MM.1S (cell line): Measurements from ENCODE around the gene DENND5A.

Source experiments
- DNase-seq: peaks from one replicate; pipeline ENCODE4 v3.0.0-alpha.2; 2015
- H2AFZ ChIP-seq: fragments of 300-600 bp; sonication (generic); 2 replicates; pipeline ENCODE4 v1.6.0; 2016; ENCODE audit warnings: antibody characterized with exemption, low read length
- H3F3A ChIP-seq: fragments of 300-600 bp; sonication (generic); 2 replicates; pipeline ENCODE4 v1.6.1; 2016; ENCODE audit warnings: mild to moderate bottlenecking, antibody characterized with exemption, low read length, moderate library complexity, mixed read lengths; ENCODE audit not compliant: insufficient read depth
- H3K27ac ChIP-seq: fragments of 300-600 bp; sonication (generic); 2 replicates; pipeline ENCODE4 v1.5.1; 2016; ENCODE audit warnings: mild to moderate bottlenecking, low read length
- H3K27me3 ChIP-seq: fragments of 300-600 bp; sonication (generic); replicated peaks from 2 replicates; pipeline ENCODE4 v1.6.0; 2016; ENCODE audit warnings: low read length; ENCODE audit not compliant: insufficient read depth
- H3K36me3 ChIP-seq: fragments of 300-600 bp; sonication (generic); replicated peaks from 2 replicates; pipeline ENCODE4 v1.6.1; 2016; ENCODE audit warnings: mild to moderate bottlenecking, low read length, mixed read lengths; ENCODE audit not compliant: insufficient read depth
- H3K4me1 ChIP-seq: fragments of 300-600 bp; sonication (generic); 2 replicates; pipeline ENCODE4 v1.6.1; 2016; ENCODE audit warnings: low read length, mixed read lengths
- H3K4me2 ChIP-seq: fragments of 300-600 bp; sonication (generic); 2 replicates; pipeline ENCODE4 v1.6.0; 2016; ENCODE audit warnings: low read depth, low read length
- H3K4me3 ChIP-seq: fragments of 300-600 bp; sonication (generic); 2 replicates; pipeline ENCODE4 v1.5.1; 2016; ENCODE audit warnings: low read length, mixed read lengths
- H3K79me2 ChIP-seq: fragments of 300-600 bp; sonication (generic); 2 replicates; pipeline ENCODE4 v1.6.1; 2016; ENCODE audit warnings: mixed run types, low read length, mixed read lengths
- H3K9ac ChIP-seq: fragments of 300-600 bp; sonication (generic); 2 replicates; pipeline ENCODE4 v1.6.1; 2016; ENCODE audit warnings: low read length, mixed read lengths
- H3K9me2 ChIP-seq: fragments of 300-600 bp; sonication (generic); replicated peaks from 2 replicates; pipeline ENCODE4 v1.6.1; 2016; ENCODE audit warnings: mild to moderate bottlenecking, low read length, mixed read lengths; ENCODE audit not compliant: insufficient read depth
- H3K9me3 ChIP-seq: fragments of 300-600 bp; sonication (generic); replicated peaks from 2 replicates; pipeline ENCODE4 v1.6.1; 2016; ENCODE audit warnings: mild to moderate bottlenecking, low read length, mixed read lengths; ENCODE audit not compliant: insufficient read depth
- H4K20me1 ChIP-seq: fragments of 300-600 bp; sonication (generic); 2 replicates; pipeline ENCODE4 v1.6.1; 2016; ENCODE audit warnings: mild to moderate bottlenecking, low read length, moderate library complexity, mixed read lengths; ENCODE audit not compliant: insufficient read depth
- EZH2 ChIP-seq: fragments of 300-600 bp; sonication (generic); optimal IDR thresholded peaks from 2 replicates; pipeline ENCODE3; 2017; ENCODE audit warnings: low read depth, mild to moderate bottlenecking, antibody characterized with exemption, low read length, mixed read lengths
- EZH2phosphoT487 ChIP-seq: fragments of 300-600 bp; sonication (generic); IDR thresholded peaks from 2 replicates; pipeline ENCODE4 v1.6.1; 2018; ENCODE audit warnings: antibody characterized with exemption, low read length
- TF ChIP-seq, protein P1 (sequence below): fragments of 300-600 bp; sonication (generic); IDR thresholded peaks from 2 replicates; pipeline ENCODE4 v1.5.1; 2016; ENCODE audit warnings: antibody characterized with exemption, low read length, mixed read lengths

Gene DENND5A

DNA sequence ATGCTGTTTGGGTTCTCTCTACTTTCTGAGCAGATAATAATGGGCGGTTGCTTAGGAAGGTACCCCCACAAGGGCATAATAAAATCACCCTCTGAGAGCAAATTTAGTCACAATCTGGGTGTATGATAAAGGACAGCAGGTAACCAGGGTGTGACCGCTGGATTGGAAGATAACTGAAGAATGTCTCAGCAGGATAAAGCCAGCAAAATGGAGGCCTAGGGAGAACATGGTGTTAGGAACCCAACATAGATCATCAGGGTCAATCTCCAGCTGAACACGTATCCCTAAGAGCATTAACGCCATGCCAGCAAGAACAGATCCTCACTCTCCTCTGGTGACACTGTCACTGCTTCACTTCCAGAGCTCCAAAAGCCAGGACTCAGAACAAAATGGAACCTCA is 109.2 kb downstream of the DENND5A start:
- Histone ChIP-seq H3K9ac (no peak overlapping the region), H4K20me1 (no peaks in the 10 kb centered on the region), H3K4me1 (no peaks in the 10 kb centered on the region), H3K27me3 (no peaks in the 10 kb centered on the region), H3K27ac (no peak overlapping the region), H3K4me2 (no peak overlapping the region), H3K36me3 (no peaks in the 10 kb centered on the region), H3K4me3 (no peak overlapping the region), H2AFZ (no peak overlapping the region), H3K79me2 (no peaks in the 10 kb centered on the region), H3K9me2 (no peaks in the 10 kb centered on the region), H3F3A (no peaks in the 10 kb centered on the region), H3K9me3 (no peaks in the 10 kb centered on the region)
- no peak for DNase-seq
- no peak for TF ChIP-seq EZH2phosphoT487
- TF ChIP-seq EZH2, result no peak
- TF ChIP-seq, protein P1, sequence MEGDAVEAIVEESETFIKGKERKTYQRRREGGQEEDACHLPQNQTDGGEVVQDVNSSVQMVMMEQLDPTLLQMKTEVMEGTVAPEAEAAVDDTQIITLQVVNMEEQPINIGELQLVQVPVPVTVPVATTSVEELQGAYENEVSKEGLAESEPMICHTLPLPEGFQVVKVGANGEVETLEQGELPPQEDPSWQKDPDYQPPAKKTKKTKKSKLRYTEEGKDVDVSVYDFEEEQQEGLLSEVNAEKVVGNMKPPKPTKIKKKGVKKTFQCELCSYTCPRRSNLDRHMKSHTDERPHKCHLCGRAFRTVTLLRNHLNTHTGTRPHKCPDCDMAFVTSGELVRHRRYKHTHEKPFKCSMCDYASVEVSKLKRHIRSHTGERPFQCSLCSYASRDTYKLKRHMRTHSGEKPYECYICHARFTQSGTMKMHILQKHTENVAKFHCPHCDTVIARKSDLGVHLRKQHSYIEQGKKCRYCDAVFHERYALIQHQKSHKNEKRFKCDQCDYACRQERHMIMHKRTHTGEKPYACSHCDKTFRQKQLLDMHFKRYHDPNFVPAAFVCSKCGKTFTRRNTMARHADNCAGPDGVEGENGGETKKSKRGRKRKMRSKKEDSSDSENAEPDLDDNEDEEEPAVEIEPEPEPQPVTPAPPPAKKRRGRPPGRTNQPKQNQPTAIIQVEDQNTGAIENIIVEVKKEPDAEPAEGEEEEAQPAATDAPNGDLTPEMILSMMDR, result no peak

DNA sequence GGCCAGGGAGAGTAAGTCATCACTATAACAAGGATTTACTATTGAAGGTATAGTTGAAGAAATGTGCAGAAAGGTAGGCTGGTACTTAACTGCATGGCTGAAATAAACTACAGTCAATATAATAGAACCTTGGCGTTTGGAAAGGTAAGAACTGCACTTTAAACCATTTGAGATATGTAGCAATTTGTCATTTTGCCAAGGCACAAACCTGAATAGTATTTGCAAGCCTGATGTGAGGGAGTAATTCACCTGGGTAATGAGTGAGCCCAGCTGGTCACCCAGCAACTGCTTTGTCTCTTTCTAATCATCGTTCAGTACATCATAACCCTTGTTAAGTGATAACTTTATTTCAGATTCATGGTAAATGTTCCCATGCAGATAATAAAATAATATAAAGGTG is 111.5 kb downstream of the DENND5A start:
- no peak overlapping the region for H3K4me2 ChIP-seq
- no peak overlapping the region for H2AFZ ChIP-seq
- H3K36me3 ChIP-seq, result no peaks in the 10 kb centered on the region
- no peak overlapping the region for H3K27ac ChIP-seq
- H3K4me3 ChIP-seq, result no peak overlapping the region
- H3K27me3 ChIP-seq, result no peaks in the 10 kb centered on the region
- H3K9ac ChIP-seq, result no peak overlapping the region
- H3K9me3 ChIP-seq, result no peaks in the 10 kb centered on the region
- peaks cover 6% of the 10 kb centered on the region for H3K4me1 ChIP-seq
- no peak for DNase-seq
- no peaks in the 10 kb centered on the region for H3K9me2 ChIP-seq
- no peaks in the 10 kb centered on the region for H3K79me2 ChIP-seq
- H3F3A ChIP-seq, result peaks cover under 1% of the 10 kb centered on the region; the same call in 1 of the 2 replicates
- no peaks in the 10 kb centered on the region for H4K20me1 ChIP-seq
- TF ChIP-seq EZH2phosphoT487 (no peak), EZH2 (no peak)
- TF ChIP-seq, protein P1, result no peak

GRCh38 chr11:9151631-9152030 is 113.5 kb downstream of the DENND5A start:
- Histone ChIP-seq H4K20me1 (no peaks in the 10 kb centered on the region), H3K4me3 (no peak overlapping the region), H3K4me1 (peaks cover 20% of the 10 kb centered on the region), H2AFZ (no peak overlapping the region), H3K27ac (no peak overlapping the region), H3K4me2 (no peak overlapping the region), H3K9ac (no peak overlapping the region), H3K9me2 (no peaks in the 10 kb centered on the region), H3K9me3 (no peaks in the 10 kb centered on the region), H3F3A (peaks cover 8% of the 10 kb centered on the region; the same call in 1 of the 2 replicates), H3K36me3 (no peaks in the 10 kb centered on the region), H3K27me3 (peaks cover 4% of the 10 kb centered on the region; the same call in 1 of the 2 replicates), H3K79me2 (no peaks in the 10 kb centered on the region)
- no peak for DNase-seq
- TF ChIP-seq, protein P1, result no peak
- TF ChIP-seq EZH2 (no peak), EZH2phosphoT487 (no peak)
